ENCODE data around the gene SLC25A13. TPM values are rescaled to one million over a fixed set of nuclear protein-coding genes. Genes with fewer than 3 reads are reported as not detected.

The SLC25A13 gene
- total RNA-seq, 1 experiment from 2014 or later = 196 TPM

DNA sequence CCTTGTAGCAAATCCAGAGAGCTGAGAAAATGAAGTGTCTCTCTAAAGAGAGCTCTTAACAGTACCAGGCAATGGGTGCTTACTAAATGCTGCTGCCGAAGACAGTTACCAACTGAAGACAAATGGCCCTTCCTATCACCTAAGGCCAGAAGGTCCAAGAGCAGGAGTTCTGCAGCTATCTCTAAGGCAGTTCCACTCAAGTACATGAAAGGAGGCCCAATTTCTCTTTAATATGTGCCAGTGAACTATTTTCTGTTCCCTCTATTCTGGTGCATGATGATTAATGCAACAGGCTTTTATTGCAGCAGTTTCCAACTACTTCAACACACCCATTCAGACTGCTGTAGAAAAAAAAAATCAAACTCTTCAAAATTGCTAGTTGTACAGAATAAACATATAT is 122.5 kb downstream of the SLC25A13 start:
- in situ Hi-C loops (cut with HindIII; ENCODE audit: low pct_unique_long_range_greater_than_20kb, low sequenced_read_pairs) = no loop called here
- DNase-seq (ENCODE audit: low read depth, low spot score) = no peak

DNA sequence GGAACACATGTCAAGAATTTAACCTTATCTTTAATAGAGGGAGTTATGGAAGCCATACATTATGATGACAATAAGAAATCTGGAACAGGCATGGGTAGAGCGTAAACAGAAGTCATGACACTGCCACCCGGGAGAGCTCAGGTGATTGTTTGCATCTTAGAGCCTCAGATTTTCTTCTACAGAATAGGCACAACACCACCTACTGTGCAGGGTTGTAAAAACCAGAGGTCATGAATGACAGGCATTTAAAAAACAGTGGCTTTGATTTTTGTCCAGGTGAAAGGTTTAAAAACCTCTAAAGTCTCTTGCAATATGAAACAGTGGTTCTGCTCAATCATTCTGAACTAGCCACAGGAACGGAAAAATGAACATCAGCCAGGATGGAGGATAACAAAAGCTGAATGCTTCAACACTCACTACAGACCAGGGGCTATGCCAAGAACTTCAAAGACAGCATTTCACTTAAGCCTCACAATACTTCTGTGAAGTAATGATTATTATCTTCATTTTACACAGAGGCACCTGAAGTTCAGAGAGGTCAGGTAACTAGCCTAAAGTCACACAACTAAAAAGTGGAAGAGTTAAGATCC is 123.8 kb downstream of the SLC25A13 start:
- in situ Hi-C loops (cut with HindIII; ENCODE audit: low pct_unique_long_range_greater_than_20kb, low sequenced_read_pairs) = no loop called here
- DNase-seq (ENCODE audit: low read depth, low spot score) = no peak

DNA sequence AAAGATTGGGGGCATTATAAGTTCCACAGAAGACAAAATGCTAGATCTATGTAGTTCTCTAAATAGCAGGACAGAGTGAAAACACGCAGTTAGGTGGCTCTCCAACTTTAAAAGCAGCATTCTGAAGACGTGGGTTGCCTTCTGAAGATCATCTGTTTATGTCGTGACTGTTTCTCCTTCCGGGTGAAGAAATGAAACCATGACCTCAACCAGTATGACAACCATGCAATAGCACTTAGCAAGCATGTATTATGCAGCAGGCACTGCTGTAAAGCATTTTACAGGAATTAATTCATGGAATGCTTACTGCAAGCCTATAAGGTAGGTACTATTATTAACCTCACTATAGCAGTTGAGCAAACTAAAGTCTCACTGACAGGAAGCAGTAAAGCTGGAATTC is 125.2 kb downstream of the SLC25A13 start:
- in situ Hi-C loops (cut with HindIII; ENCODE audit: low pct_unique_long_range_greater_than_20kb, low sequenced_read_pairs) = no loop called here
- no peak for DNase-seq (ENCODE audit: low read depth, low spot score)

- no peak for DNase-seq (ENCODE audit: low read depth, low spot score)
- in situ Hi-C loops (cut with HindIII; ENCODE audit: low pct_unique_long_range_greater_than_20kb, low sequenced_read_pairs) = no loop called here
These were observed 132.6 kb downstream of the SLC25A13 start for GRCh38 chr7:96189129-96189820.

- DNase-seq (ENCODE audit: low read depth, low spot score) = no peak
- in situ Hi-C loops (cut with HindIII; ENCODE audit: low pct_unique_long_range_greater_than_20kb, low sequenced_read_pairs) = no loop called here
These were observed 133.3 kb downstream of the SLC25A13 start for GRCh38 chr7:96188591-96188991.

DNA sequence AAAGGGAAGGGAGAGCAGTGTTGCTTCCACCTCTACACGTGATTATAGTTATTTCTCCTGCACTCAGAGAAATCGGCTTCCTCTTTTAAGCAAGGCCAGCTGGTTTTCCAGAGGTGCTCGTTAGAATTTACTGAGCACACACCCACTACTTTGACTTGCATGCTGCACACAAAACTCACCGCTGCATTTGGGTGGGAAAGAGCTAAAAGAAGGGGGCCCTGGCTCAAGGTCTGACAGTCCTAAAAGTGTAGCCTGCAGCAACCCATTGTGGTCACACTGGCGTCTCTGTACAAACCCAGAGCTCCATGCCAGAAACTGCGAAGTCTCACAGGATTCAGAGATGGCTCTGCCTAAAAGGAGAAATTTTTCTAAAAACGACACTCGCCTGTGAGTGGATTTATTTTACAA is 133.7 kb downstream of the SLC25A13 start:
- in situ Hi-C loops (cut with HindIII; ENCODE audit: low pct_unique_long_range_greater_than_20kb, low sequenced_read_pairs) = no loop called here
- DNase-seq (ENCODE audit: low read depth, low spot score) = no peak

GRCh38 chr7:96187735-96188134 is 134.2 kb downstream of the SLC25A13 start:
- in situ Hi-C loops (cut with HindIII; ENCODE audit: low pct_unique_long_range_greater_than_20kb, low sequenced_read_pairs) = no loop called here
- no peak for DNase-seq (ENCODE audit: low read depth, low spot score)

GRCh38 chr7:96184783-96185182 is 137.1 kb downstream of the SLC25A13 start:
- in situ Hi-C loops (cut with HindIII; ENCODE audit: low pct_unique_long_range_greater_than_20kb, low sequenced_read_pairs) = no loop called here
- no peak for DNase-seq (ENCODE audit: low read depth, low spot score)

DNA sequence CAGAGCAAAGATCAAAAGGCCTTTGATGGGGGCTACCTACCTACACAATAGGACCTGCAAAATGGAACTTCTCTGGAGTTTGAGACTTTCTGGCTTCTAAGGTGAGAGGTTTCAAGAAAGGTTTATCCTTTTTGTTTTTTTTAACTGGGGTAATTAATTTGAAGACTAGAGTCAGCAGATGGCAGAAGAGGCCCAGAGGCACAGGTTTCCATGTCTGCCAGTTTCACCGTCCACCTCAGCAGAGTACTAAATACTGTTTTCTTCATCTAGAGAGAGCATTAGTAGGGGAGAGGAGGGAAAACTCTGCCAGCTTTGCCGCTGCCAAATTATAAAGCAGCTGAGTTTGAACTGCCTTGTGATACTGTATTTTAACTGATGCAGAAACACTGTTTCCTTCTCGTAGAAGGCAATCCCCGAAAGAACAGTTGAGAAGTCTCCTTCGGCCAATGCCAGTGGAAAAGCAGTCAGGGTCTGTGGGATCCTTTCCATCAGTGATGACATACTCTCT is 138.7 kb downstream of the SLC25A13 start:
- in situ Hi-C loops (cut with HindIII; ENCODE audit: low pct_unique_long_range_greater_than_20kb, low sequenced_read_pairs) = no loop called here
- no peak for DNase-seq (ENCODE audit: low read depth, low spot score)

- no peak for DNase-seq (ENCODE audit: low read depth, low spot score)
- in situ Hi-C loops (cut with HindIII; ENCODE audit: low pct_unique_long_range_greater_than_20kb, low sequenced_read_pairs) = no loop called here
These were observed 139.3 kb downstream of the SLC25A13 start for GRCh38 chr7:96182424-96183158.

GRCh38 chr7:96181174-96181573 is 140.7 kb downstream of the SLC25A13 start:
- DNase-seq (ENCODE audit: low read depth, low spot score) = no peak
- in situ Hi-C loops (cut with HindIII; ENCODE audit: low pct_unique_long_range_greater_than_20kb, low sequenced_read_pairs) = no loop called here

GRCh38 chr7:96179837-96180236 is 142.1 kb downstream of the SLC25A13 start:
- in situ Hi-C loops (cut with HindIII; ENCODE audit: low pct_unique_long_range_greater_than_20kb, low sequenced_read_pairs) = no loop called here
- peak; percentile 22 for DNase-seq (ENCODE audit: low read depth, low spot score)

DNA sequence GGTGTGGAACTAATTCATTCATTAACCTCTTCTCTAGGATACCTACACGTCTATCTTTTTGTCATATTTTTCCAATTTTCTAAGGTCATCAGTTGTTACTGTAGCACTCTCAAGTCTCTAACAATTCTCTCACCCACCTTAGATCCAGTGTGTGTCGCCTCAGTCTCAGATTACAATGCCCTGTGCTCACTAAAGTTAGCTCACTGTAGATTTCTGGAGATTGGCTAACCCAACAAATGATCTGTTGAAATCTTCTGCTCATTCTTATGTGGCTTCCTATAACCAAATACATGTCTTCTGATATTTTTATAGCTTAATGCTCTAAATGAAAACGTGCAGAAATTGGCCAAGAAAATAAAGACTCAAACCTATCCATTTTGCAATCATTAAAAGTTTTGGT is 142.6 kb downstream of the SLC25A13 start:
- in situ Hi-C loops (cut with HindIII; ENCODE audit: low pct_unique_long_range_greater_than_20kb, low sequenced_read_pairs) = no loop called here

GRCh38 chr7:96178581-96178980 is 143.3 kb downstream of the SLC25A13 start:
- peak; percentile 45 for DNase-seq (ENCODE audit: low read depth, low spot score)

More for the DNA sequence above, 142.6 kb downstream of the SLC25A13 start:
- no peak for DNase-seq (ENCODE audit: low read depth, low spot score)

DNA sequence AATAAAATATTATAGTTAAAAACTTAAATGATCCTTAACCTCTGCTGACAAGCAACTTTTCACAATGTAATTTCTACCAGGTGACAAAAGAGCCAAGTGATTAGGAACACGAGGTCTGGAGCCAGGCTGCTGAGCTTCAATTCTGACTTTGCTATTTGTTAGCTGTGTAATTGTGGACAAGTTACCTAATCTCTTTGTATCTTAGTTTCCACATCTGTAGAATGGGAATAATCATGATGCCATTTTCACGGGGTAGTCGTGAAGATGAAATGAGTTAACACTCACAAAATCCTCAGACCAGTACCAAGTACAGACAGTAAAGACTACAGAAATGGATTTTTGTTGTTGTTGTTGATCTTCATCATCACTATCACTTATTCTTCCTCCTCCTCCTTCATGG is 144.5 kb downstream of the SLC25A13 start:
- no peak for DNase-seq (ENCODE audit: low read depth, low spot score)
- in situ Hi-C loops (cut with HindIII; ENCODE audit: low pct_unique_long_range_greater_than_20kb, low sequenced_read_pairs) = no loop called here

More at GRCh38 chr7:96178581-96178980, 143.3 kb downstream of the SLC25A13 start:
- in situ Hi-C loops (cut with HindIII; ENCODE audit: low pct_unique_long_range_greater_than_20kb, low sequenced_read_pairs) = no loop called here

GRCh38 chr7:96174812-96175211 is 147.1 kb downstream of the SLC25A13 start:
- in situ Hi-C loops (cut with HindIII; ENCODE audit: low pct_unique_long_range_greater_than_20kb, low sequenced_read_pairs) = no loop called here
- DNase-seq (ENCODE audit: low read depth, low spot score) = no peak

- no peak for DNase-seq (ENCODE audit: low read depth, low spot score)
- in situ Hi-C loops (cut with HindIII; ENCODE audit: low pct_unique_long_range_greater_than_20kb, low sequenced_read_pairs) = no loop called here
These were observed 148.1 kb downstream of the SLC25A13 start for GRCh38 chr7:96173781-96174180.

DNA sequence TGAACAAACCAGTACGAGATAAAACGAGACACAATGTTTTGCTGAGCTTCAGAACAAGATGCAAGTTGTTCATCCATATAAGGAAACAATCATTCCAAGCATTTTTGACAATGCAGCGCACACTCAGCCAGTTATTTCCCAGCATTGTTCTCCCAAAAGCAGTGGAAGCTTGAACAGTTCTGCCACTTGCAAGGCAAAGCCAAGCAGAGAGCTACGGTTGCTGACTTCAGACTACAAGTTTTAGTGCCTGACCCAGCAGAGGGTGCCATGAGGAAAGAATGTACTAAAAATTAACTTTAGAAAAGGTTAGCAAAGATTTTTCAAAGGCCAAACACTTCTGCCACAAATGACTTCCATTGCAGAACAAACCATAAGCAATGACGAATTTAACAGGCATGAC is 152.5 kb downstream of the SLC25A13 start:
- in situ Hi-C loops (cut with HindIII; ENCODE audit: low pct_unique_long_range_greater_than_20kb, low sequenced_read_pairs) = no loop called here
- DNase-seq (ENCODE audit: low read depth, low spot score) = no peak

DNA sequence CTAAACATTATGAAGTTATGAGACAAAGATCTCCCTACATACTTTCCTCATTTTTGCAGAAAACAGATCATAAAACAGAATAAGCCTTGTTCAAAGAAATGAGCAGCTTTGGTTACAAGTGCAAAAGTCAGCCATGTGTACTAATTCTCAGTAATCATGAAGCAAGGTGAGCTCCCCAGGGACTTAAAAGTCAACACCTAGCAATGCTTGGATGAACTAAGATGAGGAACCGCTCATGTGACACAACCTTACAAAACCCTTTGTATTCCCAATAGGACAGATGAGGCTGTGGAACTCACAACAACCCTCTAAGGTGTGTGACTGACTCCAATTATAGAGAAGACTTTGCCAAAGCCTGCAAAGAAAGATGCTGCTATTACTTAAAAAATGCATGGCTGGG is 154.5 kb downstream of the SLC25A13 start:
- DNase-seq (ENCODE audit: low read depth, low spot score) = no peak
- in situ Hi-C loops (cut with HindIII; ENCODE audit: low pct_unique_long_range_greater_than_20kb, low sequenced_read_pairs) = no loop called here

Measured in SK-MEL-5 (cell line).